Activated T-cell treated with anti-CD3 and anti-CD28 coated beads, Interleukin-2, amount 50 U/mL, for 4 hours (primary cell): ENCODE results near the gene KRT33B. TPM values are rescaled to one million over a fixed set of nuclear protein-coding genes. Genes with fewer than 3 reads are reported as not detected.
"Not testable (repeated sequence)": the region's sequence is repeated elsewhere in the genome, so short reads cannot be mapped to it uniquely, and the experiment has no call there.

Experiments used
- ATAC-seq, 2 donors: fragments of 200-7000 bp; cut with Tn5 transposase; one replicate each; pipeline ENCODE4 v1.10.0; 2021
- DNase-seq: peaks from one replicate; pipeline ENCODE4 v3.0.0-alpha.2; 2020
- H3K27me3 Mint-ChIP-seq: one replicate; pipeline ENCODE4 v1.8.0; 2021; ENCODE audit warnings: low read depth, mixed read lengths
- H3K36me3 Mint-ChIP-seq: one replicate; pipeline ENCODE4 v1.8.0; 2022; ENCODE audit warnings: mixed read lengths; ENCODE audit not compliant: insufficient read depth
- H3K4me1 Mint-ChIP-seq: one replicate; pipeline ENCODE4 v1.8.0; 2021; ENCODE audit warnings: low read depth, mixed read lengths
- H3K4me3 Mint-ChIP-seq: one replicate; pipeline ENCODE4 v1.8.0; 2021; ENCODE audit warnings: mild to moderate bottlenecking, moderate library complexity, mixed read lengths
- H3K9me3 Mint-ChIP-seq: one replicate; pipeline ENCODE4 v1.8.0; 2021; ENCODE audit warnings: mixed read lengths
- total RNA-seq, 3 donors: library from RNA; stranded (reverse); gene quantifications; one replicate each; pipeline ENCODE4 v1.2.1, GENCODE V29; 2021

KRT33B gene
- total RNA-seq, 3 donors from 2014 or later: not detected

DNA sequence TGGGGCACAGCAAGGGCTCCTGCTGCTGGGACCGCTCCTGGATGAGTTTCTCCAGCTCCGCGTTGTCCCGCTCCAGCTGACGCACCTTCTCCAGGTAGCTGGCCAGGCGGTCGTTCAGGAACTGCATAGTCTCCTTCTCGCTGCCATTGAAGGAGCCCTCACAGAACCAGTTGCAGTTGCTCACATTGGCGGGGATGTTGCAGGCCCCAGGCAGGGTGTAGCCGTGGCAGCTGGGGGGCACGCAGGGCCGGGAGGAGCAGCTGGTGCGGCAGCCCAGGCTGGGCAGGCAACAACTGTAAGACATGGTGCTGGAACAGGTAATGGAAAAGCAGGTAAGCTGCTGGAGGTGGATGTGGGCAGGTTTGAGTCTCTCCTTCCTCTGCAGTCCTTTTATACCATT is 12.3 kb upstream of the KRT33B start, which contains the start of gene KRT34:
Gene KRT34, minus strand, starts transcription at position 364 of the 400 bp plus-strand sequence. Its CDS starts 60 bp downstream, at position 304.
- ATAC-seq, H3K27me3 Mint-ChIP-seq, H3K36me3 Mint-ChIP-seq, H3K9me3 Mint-ChIP-seq, DNase-seq, H3K4me3 Mint-ChIP-seq: not testable (repeated sequence)
- H3K4me1 Mint-ChIP-seq: peaks cover 16% of the 10 kb centered on the region

DNA sequence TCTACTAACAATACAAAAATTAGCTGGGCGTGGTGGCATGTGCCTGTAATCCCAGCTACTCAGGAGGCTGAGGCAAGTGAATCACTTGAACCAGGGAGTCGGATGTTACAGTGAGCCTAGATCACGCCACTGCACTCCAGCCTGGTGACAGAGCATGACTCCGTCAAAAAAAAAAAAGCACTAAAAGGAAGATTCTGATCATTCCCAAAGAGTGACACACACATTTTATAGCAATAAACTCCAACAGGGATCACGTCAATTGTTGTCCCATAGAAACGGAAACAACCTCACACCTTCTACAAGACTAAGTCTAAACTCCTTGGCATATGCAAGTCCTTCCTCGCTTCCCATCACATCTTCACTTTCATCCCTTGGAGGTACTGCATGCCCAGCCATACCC is 10.5 kb upstream of the KRT33B start:
- H3K36me3 Mint-ChIP-seq, H3K4me3 Mint-ChIP-seq, ATAC-seq, DNase-seq, H3K27me3 Mint-ChIP-seq, H3K9me3 Mint-ChIP-seq: not testable (repeated sequence)
- peaks cover 16% of the 10 kb centered on the region for H3K4me1 Mint-ChIP-seq

- Mint-ChIP-seq H3K4me3 (no peak overlapping the region), H3K27me3 (peaks cover 3% of the 10 kb centered on the region), H3K9me3 (peaks cover 8% of the 10 kb centered on the region), H3K36me3 (no peaks in the 10 kb centered on the region), H3K4me1 (peaks cover 16% of the 10 kb centered on the region)
- ATAC-seq (no peak), DNase-seq (no peak)
Observed at GRCh38 chr17:41377546-41377945, 7.9 kb upstream of the KRT33B start.

- no peak overlapping the region for H3K4me3 Mint-ChIP-seq
- H3K36me3 Mint-ChIP-seq: no peaks in the 10 kb centered on the region
Observed at GRCh38 chr17:41369023-41369422, 590 bp downstream of the KRT33B start.

GRCh38 chr17:41367426-41368075 is 2.1 kb downstream of the KRT33B start:
- no peaks in the 10 kb centered on the region for H3K9me3 Mint-ChIP-seq
- no peak overlapping the region for H3K4me3 Mint-ChIP-seq
- H3K36me3 Mint-ChIP-seq: no peaks in the 10 kb centered on the region
- DNase-seq (no peak), ATAC-seq (no peak)
- H3K4me1 Mint-ChIP-seq: peaks cover 12% of the 10 kb centered on the region
- no peaks in the 10 kb centered on the region for H3K27me3 Mint-ChIP-seq

More at GRCh38 chr17:41369023-41369422, 590 bp downstream of the KRT33B start:
- no peaks in the 10 kb centered on the region for H3K27me3 Mint-ChIP-seq
- ATAC-seq (no peak), DNase-seq (no peak)
- H3K4me1 Mint-ChIP-seq: peaks cover 12% of the 10 kb centered on the region
- H3K9me3 Mint-ChIP-seq: peaks cover 2% of the 10 kb centered on the region

DNA sequence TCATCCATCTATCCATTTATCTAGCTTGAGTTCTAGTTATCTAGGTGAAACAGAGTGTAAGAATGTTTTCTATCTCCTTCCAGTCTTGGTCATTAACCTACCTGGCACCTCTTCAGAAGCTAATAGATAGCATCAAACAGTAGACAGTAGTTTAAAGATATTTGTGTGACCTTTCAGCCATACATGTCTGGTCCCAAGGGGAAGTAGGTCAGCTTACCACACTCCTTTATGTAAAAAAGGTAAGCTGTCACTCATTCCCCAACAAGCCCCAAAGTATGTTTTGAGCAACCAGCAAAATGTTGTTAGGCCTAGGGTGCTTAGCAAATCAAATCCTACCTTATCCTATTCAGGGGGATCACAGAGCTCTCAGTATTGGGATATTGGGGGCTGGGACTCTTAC is 3.5 kb downstream of the KRT33B start:
- ATAC-seq (no peak), DNase-seq (no peak)
- Mint-ChIP-seq H3K36me3 (no peaks in the 10 kb centered on the region), H3K27me3 (no peaks in the 10 kb centered on the region), H3K4me1 (peaks cover 12% of the 10 kb centered on the region), H3K9me3 (no peaks in the 10 kb centered on the region), H3K4me3 (no peak overlapping the region)

GRCh38 chr17:41363881-41364280 is 5.7 kb downstream of the KRT33B start:
- ATAC-seq: no peak
- no peak for DNase-seq
- Mint-ChIP-seq H3K4me3 (no peak overlapping the region), H3K4me1 (peaks cover 6% of the 10 kb centered on the region), H3K36me3 (no peaks in the 10 kb centered on the region), H3K9me3 (no peaks in the 10 kb centered on the region), H3K27me3 (no peaks in the 10 kb centered on the region)

DNA sequence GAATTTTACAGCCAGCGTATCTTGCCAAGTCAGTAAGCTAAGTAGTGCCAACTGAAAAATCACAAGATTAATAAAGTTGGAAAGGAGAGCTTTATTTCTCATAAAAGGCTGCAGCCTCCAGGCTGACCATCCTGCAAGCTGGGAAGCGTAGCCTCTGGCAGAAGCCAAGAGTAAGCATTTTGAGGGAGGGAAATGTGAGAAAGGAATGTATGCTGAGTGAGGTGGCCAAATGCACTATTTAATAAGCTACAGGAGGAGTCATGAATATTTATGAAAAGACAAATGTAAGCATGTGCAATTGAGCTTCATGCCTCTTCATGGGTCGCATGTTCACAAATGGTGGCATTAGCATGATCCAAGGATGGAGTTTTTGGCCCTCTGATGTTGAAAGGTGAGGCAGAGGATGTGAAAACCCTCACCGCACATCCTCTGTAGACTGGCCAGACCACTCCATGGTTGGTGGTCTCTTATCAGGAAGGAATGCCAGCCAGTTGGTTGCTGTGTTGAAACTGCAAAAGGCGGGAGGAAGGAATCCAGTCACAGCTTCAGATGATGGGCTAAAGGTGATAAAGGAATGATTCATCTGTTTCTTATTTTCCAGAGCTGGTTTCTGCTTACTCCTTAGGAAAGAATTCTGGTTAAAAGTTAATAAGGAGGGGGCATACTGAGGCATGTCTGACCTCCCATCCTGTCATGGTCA is 9.2 kb downstream of the KRT33B start:
- DNase-seq: no peak
- peaks cover 10% of the 10 kb centered on the region for H3K9me3 Mint-ChIP-seq

DNA sequence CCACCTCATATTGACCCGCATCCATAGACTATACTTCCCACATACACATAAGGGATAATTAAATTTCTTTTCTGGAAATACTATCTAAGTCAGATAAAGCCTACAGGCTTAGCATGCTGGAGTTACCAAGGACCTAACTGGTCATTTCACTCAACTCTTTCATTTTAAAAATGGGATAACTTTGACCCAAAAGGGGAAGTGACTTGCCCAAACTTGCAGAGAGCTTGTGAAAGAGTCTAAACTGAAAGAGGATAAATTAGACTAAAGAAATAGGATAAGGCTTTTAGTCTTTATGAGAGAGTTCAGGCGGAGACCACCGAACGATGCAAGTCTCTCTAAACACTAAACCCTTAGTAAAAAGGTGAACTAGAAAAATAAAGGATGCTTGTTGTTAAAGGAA is 15.1 kb downstream of the KRT33B start:
- H3K27me3 Mint-ChIP-seq: peaks cover 2% of the 10 kb centered on the region
- no peak overlapping the region for H3K4me3 Mint-ChIP-seq
- peaks cover 12% of the 10 kb centered on the region for H3K4me1 Mint-ChIP-seq
- ATAC-seq (no peak), DNase-seq (no peak)
- H3K36me3 Mint-ChIP-seq: no peaks in the 10 kb centered on the region
- peaks cover 10% of the 10 kb centered on the region for H3K9me3 Mint-ChIP-seq

More for the DNA sequence above, 9.2 kb downstream of the KRT33B start:
- ATAC-seq: no peak
- no peaks in the 10 kb centered on the region for H3K36me3 Mint-ChIP-seq
- H3K4me1 Mint-ChIP-seq: peaks cover 6% of the 10 kb centered on the region
- H3K4me3 Mint-ChIP-seq: no peak overlapping the region
- no peaks in the 10 kb centered on the region for H3K27me3 Mint-ChIP-seq

GRCh38 chr17:41352597-41353366 is 16.8 kb downstream of the KRT33B start:
- H3K9me3 Mint-ChIP-seq: peaks cover 10% of the 10 kb centered on the region
- H3K27me3 Mint-ChIP-seq: peaks cover 2% of the 10 kb centered on the region
- H3K4me1 Mint-ChIP-seq: peaks cover 12% of the 10 kb centered on the region
- DNase-seq (no peak), ATAC-seq (no peak)
- H3K4me3 Mint-ChIP-seq: no peak overlapping the region
- no peaks in the 10 kb centered on the region for H3K36me3 Mint-ChIP-seq

GRCh38 chr17:41351177-41351576 is 18.4 kb downstream of the KRT33B start:
- no peak overlapping the region for H3K4me3 Mint-ChIP-seq
- peaks cover 2% of the 10 kb centered on the region for H3K27me3 Mint-ChIP-seq
- no peak for ATAC-seq
- peaks cover 2% of the 10 kb centered on the region for H3K9me3 Mint-ChIP-seq
- H3K4me1 Mint-ChIP-seq: peaks cover 12% of the 10 kb centered on the region
- DNase-seq: no peak
- no peaks in the 10 kb centered on the region for H3K36me3 Mint-ChIP-seq

GRCh38 chr17:41350381-41350878 is 19.2 kb downstream of the KRT33B start, which contains the start of gene KRT33A:
KRT33A (minus strand) TSS chr17:41350828; CDS start chr17:41350767, 61 bp downstream.
- H3K9me3 Mint-ChIP-seq: not testable (repeated sequence)

GRCh38 chr17:41347869-41348760 is 21.5 kb downstream of the KRT33B start:
- no peak for ATAC-seq
- H3K36me3 Mint-ChIP-seq: peaks cover 2% of the 10 kb centered on the region
- DNase-seq: no peak

More at GRCh38 chr17:41350381-41350878, 19.2 kb downstream of the KRT33B start, which contains the start of gene KRT33A:
- ATAC-seq, H3K36me3 Mint-ChIP-seq, DNase-seq, H3K4me3 Mint-ChIP-seq, H3K27me3 Mint-ChIP-seq: not testable (repeated sequence)
- peaks cover 12% of the 10 kb centered on the region for H3K4me1 Mint-ChIP-seq

More at GRCh38 chr17:41347869-41348760, 21.5 kb downstream of the KRT33B start:
- no peaks in the 10 kb centered on the region for H3K27me3 Mint-ChIP-seq
- peaks cover 4% of the 10 kb centered on the region for H3K9me3 Mint-ChIP-seq
- H3K4me1 Mint-ChIP-seq: peaks cover 16% of the 10 kb centered on the region
- H3K4me3 Mint-ChIP-seq: no peak overlapping the region
